Chondrocyte (in vitro differentiated cells): ENCODE data around the gene EGLN1. TPM values are rescaled to one million over a fixed set of nuclear protein-coding genes. Genes with fewer than 3 reads are reported as not detected.

Source experiments
- DNase-seq: peaks from one replicate; pipeline ENCODE4 v3.0.0; 2021; ENCODE audit warnings: mixed read lengths, low spot score
- H3K27ac Mint-ChIP-seq: one replicate; pipeline ENCODE4 v1.8.0; 2021; ENCODE audit warnings: mild to moderate bottlenecking, moderate library complexity, mixed read lengths; ENCODE audit not compliant: unreplicated experiment
- H3K27me3 Mint-ChIP-seq: 2 replicates; pipeline ENCODE4 v1.8.0; 2021; ENCODE audit warnings: low read depth, mixed read lengths
- H3K36me3 Mint-ChIP-seq: 2 replicates; pipeline ENCODE4 v1.8.0; 2021; ENCODE audit warnings: low read depth, mixed read lengths
- H3K4me1 Mint-ChIP-seq: 2 replicates; pipeline ENCODE4 v1.8.0; 2021; ENCODE audit warnings: low read depth, mild to moderate bottlenecking, mixed read lengths
- H3K4me3 Mint-ChIP-seq: one replicate; pipeline ENCODE4 v1.8.0; 2021; ENCODE audit warnings: mild to moderate bottlenecking, moderate library complexity, mixed read lengths; ENCODE audit not compliant: unreplicated experiment
- H3K9me3 Mint-ChIP-seq: 2 replicates; pipeline ENCODE4 v1.8.0; 2021; ENCODE audit warnings: low read depth, mixed read lengths
- total RNA-seq: library from RNA; stranded (reverse); gene quantifications from 3 replicates; pipeline ENCODE4 v1.2.1, GENCODE V29; 2021
- TF ChIP-seq, protein P1 (sequence below): fragments of 200-600 bp; sonication (generic); IDR thresholded peaks from 2 replicates; pipeline ENCODE4 v1.5.0; 2021; ENCODE audit warnings: antibody characterized with exemption, mild to moderate bottlenecking, moderate library complexity

Gene EGLN1
- total RNA-seq, 1 donor from 2014 or later: 36.6 TPM

GRCh38 chr1:231326248-231326647, 95.8 kb downstream of the EGLN1 start:
- TF ChIP-seq, protein P1, sequence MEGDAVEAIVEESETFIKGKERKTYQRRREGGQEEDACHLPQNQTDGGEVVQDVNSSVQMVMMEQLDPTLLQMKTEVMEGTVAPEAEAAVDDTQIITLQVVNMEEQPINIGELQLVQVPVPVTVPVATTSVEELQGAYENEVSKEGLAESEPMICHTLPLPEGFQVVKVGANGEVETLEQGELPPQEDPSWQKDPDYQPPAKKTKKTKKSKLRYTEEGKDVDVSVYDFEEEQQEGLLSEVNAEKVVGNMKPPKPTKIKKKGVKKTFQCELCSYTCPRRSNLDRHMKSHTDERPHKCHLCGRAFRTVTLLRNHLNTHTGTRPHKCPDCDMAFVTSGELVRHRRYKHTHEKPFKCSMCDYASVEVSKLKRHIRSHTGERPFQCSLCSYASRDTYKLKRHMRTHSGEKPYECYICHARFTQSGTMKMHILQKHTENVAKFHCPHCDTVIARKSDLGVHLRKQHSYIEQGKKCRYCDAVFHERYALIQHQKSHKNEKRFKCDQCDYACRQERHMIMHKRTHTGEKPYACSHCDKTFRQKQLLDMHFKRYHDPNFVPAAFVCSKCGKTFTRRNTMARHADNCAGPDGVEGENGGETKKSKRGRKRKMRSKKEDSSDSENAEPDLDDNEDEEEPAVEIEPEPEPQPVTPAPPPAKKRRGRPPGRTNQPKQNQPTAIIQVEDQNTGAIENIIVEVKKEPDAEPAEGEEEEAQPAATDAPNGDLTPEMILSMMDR: no peak
- peaks cover 1% of the 10 kb centered on the region for H3K36me3 Mint-ChIP-seq
- no peaks in the 10 kb centered on the region for H3K27me3 Mint-ChIP-seq

DNA sequence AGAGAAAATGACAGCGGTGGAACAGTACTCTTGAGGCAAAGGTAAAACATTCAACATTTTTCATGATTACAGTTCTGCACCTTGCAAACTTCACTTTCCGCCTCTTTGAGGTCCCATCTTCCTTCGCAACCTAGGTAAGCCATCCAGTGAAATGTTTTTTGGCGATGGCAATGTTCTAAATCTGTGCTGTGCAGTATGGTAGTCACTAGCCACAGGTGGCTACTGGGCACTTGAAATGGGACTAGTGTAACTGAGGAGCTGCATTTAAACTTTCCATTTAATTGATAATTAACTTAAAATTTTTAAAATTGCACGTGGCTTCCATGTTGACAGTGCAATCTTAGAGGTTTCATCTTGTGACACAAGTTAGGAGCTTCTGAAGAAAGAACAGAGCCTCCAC, 97.4 kb downstream of the EGLN1 start:
- H3K27me3 Mint-ChIP-seq: no peaks in the 10 kb centered on the region
- no peak overlapping the region for H3K4me3 Mint-ChIP-seq
- no peak for DNase-seq
- H3K9me3 Mint-ChIP-seq: no peaks in the 10 kb centered on the region
- TF ChIP-seq, protein P1: no peak
- H3K27ac Mint-ChIP-seq: no peak overlapping the region
- H3K4me1 Mint-ChIP-seq: peaks cover 7% of the 10 kb centered on the region
- H3K36me3 Mint-ChIP-seq: no peaks in the 10 kb centered on the region

More at GRCh38 chr1:231326248-231326647, 95.8 kb downstream of the EGLN1 start:
- Mint-ChIP-seq H3K9me3 (no peaks in the 10 kb centered on the region), H3K27ac (no peak overlapping the region), H3K4me1 (peaks cover 7% of the 10 kb centered on the region), H3K4me3 (no peak overlapping the region)
- no peak for DNase-seq

GRCh38 chr1:231322880-231323530, 99.1 kb downstream of the EGLN1 start:
- no peak for DNase-seq
- H3K27ac Mint-ChIP-seq: no peak overlapping the region
- H3K36me3 Mint-ChIP-seq: no peaks in the 10 kb centered on the region
- H3K4me1 Mint-ChIP-seq: peaks cover 5% of the 10 kb centered on the region
- H3K4me3 Mint-ChIP-seq: no peak overlapping the region
- H3K27me3 Mint-ChIP-seq: no peaks in the 10 kb centered on the region
- H3K9me3 Mint-ChIP-seq: no peaks in the 10 kb centered on the region
- TF ChIP-seq, protein P1: peak; percentile 24

DNA sequence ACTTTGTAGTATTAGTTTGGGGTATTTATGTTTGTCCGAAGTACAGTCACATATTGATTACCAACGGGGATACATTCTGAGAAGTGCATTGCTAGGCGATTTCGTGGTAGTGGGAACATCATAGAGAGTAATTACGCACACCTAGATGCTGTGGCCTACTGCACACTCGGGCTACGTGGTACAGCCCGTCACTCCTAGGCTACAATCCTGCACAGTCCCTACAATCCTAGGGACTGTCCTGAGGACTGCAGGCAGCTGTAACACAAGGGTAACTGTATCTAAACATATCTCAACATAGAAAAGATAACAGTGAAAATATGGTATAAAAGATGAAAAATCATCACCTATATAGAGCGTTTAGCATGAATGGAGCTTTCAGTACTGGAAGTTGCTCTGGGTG, 103.0 kb downstream of the EGLN1 start:
- Mint-ChIP-seq H3K36me3 (no peaks in the 10 kb centered on the region), H3K27ac (no peak overlapping the region), H3K4me1 (peaks cover 4% of the 10 kb centered on the region), H3K4me3 (no peak overlapping the region), H3K27me3 (no peaks in the 10 kb centered on the region), H3K9me3 (no peaks in the 10 kb centered on the region)
- DNase-seq: no peak
- TF ChIP-seq, protein P1: no peak

DNA sequence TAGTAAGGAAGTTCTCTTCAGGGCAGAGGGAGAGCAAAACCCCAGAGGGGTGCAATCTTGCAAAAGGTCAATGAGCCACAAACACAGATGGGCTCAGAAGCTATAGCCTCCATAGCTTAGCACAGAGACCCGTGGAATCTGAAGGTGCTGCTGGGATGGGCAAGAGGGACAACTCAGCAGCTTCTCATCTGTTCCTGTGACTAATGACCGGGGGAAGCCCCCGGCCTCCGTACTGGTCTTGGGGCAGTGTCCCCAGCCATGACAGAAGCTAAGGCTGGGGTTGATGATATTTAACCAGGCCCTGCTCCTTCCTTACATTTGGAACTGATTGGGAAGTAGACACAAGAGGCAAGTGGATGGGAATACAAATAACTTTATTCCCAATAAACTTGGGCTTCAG, 103.5 kb downstream of the EGLN1 start:
- H3K27ac Mint-ChIP-seq: no peak overlapping the region
- no peak overlapping the region for H3K4me3 Mint-ChIP-seq
- no peaks in the 10 kb centered on the region for H3K36me3 Mint-ChIP-seq
- TF ChIP-seq, protein P1: no peak
- H3K9me3 Mint-ChIP-seq: no peaks in the 10 kb centered on the region
- H3K4me1 Mint-ChIP-seq: no peaks in the 10 kb centered on the region
- H3K27me3 Mint-ChIP-seq: no peaks in the 10 kb centered on the region
- no peak for DNase-seq
